H1 (cell line): Measurements from ENCODE around the gene DNAJB12. TPM values are rescaled to one million over a fixed set of nuclear protein-coding genes. Genes with fewer than 3 reads are reported as not detected.

ENCODE experiments used
- CTCF ChIA-PET: fragments of 300-600 bp; sonication (Branson Sonifier 250); formaldehyde crosslinking; loops from one replicate; lab custom pipeline; 2021; ENCODE audit not compliant: partially characterized antibody; lab: Charles Lee
- POLR2A ChIA-PET: fragments of 300-600 bp; sonication (Branson Sonifier 250); formaldehyde crosslinking; loops from one replicate; lab custom pipeline; 2021; ENCODE audit warnings: inconsistent platforms; ENCODE audit not compliant: partially characterized antibody; lab: Charles Lee
- DNase-seq, 2 experiments: peaks; one replicate each; pipeline versions ENCODE4 v3.0.0 to v3.0.0-alpha.2; 2010 to 2022; ENCODE audit warnings: low spot score in 2 of 2, low read depth in 1 of 2, mixed read lengths in 1 of 2
- FAIRE-seq: peaks from 2 replicates; lab custom pipeline; 2011; peaks lifted over from hg19 to GRCh38; lab: Jason Lieb, UNC
- H2AFZ ChIP-seq: 2 replicates; pipeline ENCODE4 v1.8.1; 2012; ENCODE audit warnings: low read length, inconsistent platforms
- H2AK5ac ChIP-seq: 2 replicates; pipeline ENCODE4 v1.6.1; 2013; ENCODE audit warnings: low read depth, low read length
- H2BK120ac ChIP-seq: replicated peaks from 2 replicates; pipeline ENCODE3; 2013; ENCODE audit warnings: low read depth, low read length, inconsistent platforms
- H2BK12ac ChIP-seq: 2 replicates; pipeline ENCODE4 v1.6.1; 2013; ENCODE audit warnings: low read depth, low read length
- H2BK15ac ChIP-seq: 2 replicates; pipeline ENCODE4 v1.6.1; 2013; ENCODE audit warnings: low read length
- H2BK20ac ChIP-seq: 2 replicates; pipeline ENCODE4 v1.6.1; 2013; ENCODE audit warnings: low read length
- H2BK5ac ChIP-seq: 2 replicates; pipeline ENCODE4 v1.6.1; 2013; ENCODE audit warnings: low read depth, low read length
- H3K14ac ChIP-seq: 2 replicates; pipeline ENCODE4 v1.6.1; 2013; ENCODE audit warnings: inconsistent platforms; ENCODE audit not compliant: insufficient read length
- H3K18ac ChIP-seq: 2 replicates; pipeline ENCODE4 v1.6.1; 2013; ENCODE audit warnings: low read length; ENCODE audit errors: extremely low read depth
- H3K23ac ChIP-seq: 2 replicates; pipeline ENCODE4 v1.6.1; 2013; ENCODE audit warnings: inconsistent platforms; ENCODE audit not compliant: insufficient read length
- H3K23me2 ChIP-seq: 2 replicates; pipeline ENCODE4 v1.6.1; 2013; ENCODE audit warnings: low read depth, low read length
- H3K27ac ChIP-seq: 2 replicates; pipeline ENCODE4 v1.6.1; 2011; ENCODE audit warnings: low read depth, low read length, inconsistent platforms
- H3K27me3 ChIP-seq, 4 experiments: replicated peaks in 1 of 4; 1 replicate in 1 of 4; 2 replicates in 3 of 4; pipeline versions ENCODE4 v1.6.1 to v1.8.1; 2011 to 2013; ENCODE audit warnings: low read length in 3 of 4, mild to moderate bottlenecking in 3 of 4, inconsistent platforms in 2 of 4, mixed read lengths in 2 of 4, moderate library complexity in 1 of 4; ENCODE audit not compliant: control insufficient read depth in 3 of 4, insufficient read depth in 3 of 4; ENCODE audit errors: extremely low read depth in 1 of 4
- H3K36me3 ChIP-seq, 4 experiments: 2 replicates each; pipeline versions ENCODE4 v1.6.1 to v1.8.1; 2011 to 2013; ENCODE audit warnings: mild to moderate bottlenecking in 4 of 4, low read length in 3 of 4, moderate library complexity in 2 of 4, control low read depth in 1 of 4, inconsistent platforms in 1 of 4; ENCODE audit not compliant: insufficient read depth in 4 of 4, control insufficient read depth in 2 of 4
- H3K4ac ChIP-seq: replicated peaks from 2 replicates; pipeline ENCODE3; 2013; ENCODE audit warnings: low read length, low read depth, mixed read lengths, inconsistent platforms; ENCODE audit not compliant: insufficient read length
- H3K4me1 ChIP-seq, 4 experiments: replicated peaks in 1 of 4; 1 replicate in 1 of 4; 2 replicates in 3 of 4; pipeline versions ENCODE4 v1.6.1 to v1.8.1; 2011 to 2013; ENCODE audit warnings: low read length in 3 of 4, inconsistent platforms in 2 of 4, mixed read lengths in 1 of 4; ENCODE audit not compliant: insufficient read depth in 4 of 4, control insufficient read depth in 3 of 4
- H3K4me2 ChIP-seq, 2 experiments: 2 replicates each; pipeline versions ENCODE4 v1.6.1 to v1.8.1; 2011 to 2013; ENCODE audit warnings: low read depth in 2 of 2, low read length in 2 of 2, control low read depth in 1 of 2, inconsistent platforms in 1 of 2, mild to moderate bottlenecking in 1 of 2; ENCODE audit not compliant: insufficient read depth in 1 of 2
- H3K4me3 ChIP-seq, 4 experiments: fragments of 200-600, 300-600 bp in 1 of 4; sonication (generic), shearing (Covaris generic), sonication (Bioruptor Twin) in 1 of 4; 2 replicates each; pipeline versions ENCODE4 v1.5.1 to v1.8.1; 2011 to 2016; ENCODE audit warnings: low read length in 4 of 4, low read depth in 3 of 4, control low read depth in 2 of 4, inconsistent platforms in 2 of 4, mild to moderate bottlenecking in 2 of 4, mixed read lengths in 1 of 4, moderate library complexity in 1 of 4; ENCODE audit not compliant: insufficient read depth in 2 of 4; ENCODE audit errors: extremely low read depth in 1 of 4
- H3K56ac ChIP-seq: replicated peaks from 2 replicates; pipeline ENCODE3; 2013; ENCODE audit warnings: low read depth, mild to moderate bottlenecking, mixed read lengths, low read length, inconsistent platforms; ENCODE audit not compliant: insufficient read length
- H3K79me1 ChIP-seq: 2 replicates; pipeline ENCODE4 v1.6.1; 2013; ENCODE audit warnings: low read depth, low read length, control low read depth
- H3K79me2 ChIP-seq, 2 experiments: 2 replicates each; pipeline versions ENCODE4 v1.6.1 to v1.8.1; 2012 to 2013; ENCODE audit warnings: low read length in 2 of 2, mild to moderate bottlenecking in 2 of 2, inconsistent platforms in 1 of 2; ENCODE audit not compliant: insufficient read depth in 2 of 2, control insufficient read depth in 1 of 2
- H3K9ac ChIP-seq, 4 experiments: replicated peaks in 1 of 4; 1 replicate in 1 of 4; 2 replicates in 3 of 4; pipeline versions ENCODE4 v1.6.1 to v1.8.1; 2011 to 2013; ENCODE audit warnings: low read depth in 3 of 4, low read length in 3 of 4, control low read depth in 2 of 4, mild to moderate bottlenecking in 2 of 4, moderate library complexity in 2 of 4, inconsistent platforms in 1 of 4; ENCODE audit errors: extremely low read depth in 1 of 4
- H3K9me3 ChIP-seq, 2 experiments: 2 replicates each; pipeline versions ENCODE4 v1.6.1 to v1.8.1; 2012 to 2013; ENCODE audit warnings: mild to moderate bottlenecking in 2 of 2, moderate library complexity in 2 of 2, control low read depth in 1 of 2, inconsistent platforms in 1 of 2, low read depth in 1 of 2, low read length in 1 of 2, mixed read lengths in 1 of 2; ENCODE audit not compliant: insufficient read depth in 2 of 2
- H4K20me1 ChIP-seq, 2 experiments: replicated peaks in 1 of 2; 2 replicates each; pipeline versions ENCODE3 to v1.8.1; 2011 to 2013; ENCODE audit warnings: inconsistent platforms in 2 of 2, low read length in 2 of 2, mild to moderate bottlenecking in 1 of 2; ENCODE audit not compliant: insufficient read depth in 2 of 2, control insufficient read depth in 1 of 2
- H4K5ac ChIP-seq: 2 replicates; pipeline ENCODE4 v1.6.1; 2013; ENCODE audit warnings: low read length, low read depth, mixed read lengths, inconsistent platforms; ENCODE audit not compliant: insufficient read length
- H4K8ac ChIP-seq: 2 replicates; pipeline ENCODE4 v1.8.0; 2013; ENCODE audit warnings: mild to moderate bottlenecking, moderate library complexity, low read length, inconsistent platforms; ENCODE audit not compliant: insufficient read depth; ENCODE audit errors: extremely low read depth
- H4K91ac ChIP-seq: replicated peaks from 2 replicates; pipeline ENCODE3; 2013; ENCODE audit warnings: low read length, mixed read lengths, inconsistent platforms; ENCODE audit not compliant: insufficient read length
- BACH1 ChIP-seq: IDR thresholded peaks from 2 replicates; pipeline ENCODE4 v1.6.1; 2012; ENCODE audit warnings: low read length, improper control_type of control experiment
- CHD1 ChIP-seq: IDR thresholded peaks from 2 replicates; pipeline ENCODE4 v1.6.1; 2012; ENCODE audit warnings: low read depth, low read length, improper control_type of control experiment
- CHD2 ChIP-seq: IDR thresholded peaks from 2 replicates; pipeline ENCODE4 v1.6.1; 2012; ENCODE audit warnings: low read length, improper control_type of control experiment
- CREB1 ChIP-seq: IDR thresholded peaks from 2 replicates; pipeline ENCODE4 v1.6.1; 2012; ENCODE audit warnings: inconsistent platforms
- EGR1 ChIP-seq: IDR thresholded peaks from 2 replicates; pipeline ENCODE4 v1.6.1; 2011; ENCODE audit warnings: low read depth, low read length, borderline replicate concordance
- EP300 ChIP-seq, 2 experiments: IDR thresholded peaks; 1 replicate in 1 of 2; 2 replicates in 1 of 2; pipeline ENCODE4 v1.6.1; 2011 to 2012; ENCODE audit warnings: low read depth in 2 of 2, low read length in 2 of 2, mild to moderate bottlenecking in 2 of 2, borderline replicate concordance in 1 of 2, inconsistent platforms in 1 of 2, moderate library complexity in 1 of 2
- FOSL1 ChIP-seq: IDR thresholded peaks from 2 replicates; pipeline ENCODE4 v1.6.1; 2011; ENCODE audit warnings: mild to moderate bottlenecking, low read depth, low read length, moderate library complexity; ENCODE audit not compliant: insufficient read depth
- JUN ChIP-seq: IDR thresholded peaks from 2 replicates; pipeline ENCODE4 v1.6.1; 2011; ENCODE audit warnings: low read depth, mild to moderate bottlenecking, improper control_type of control experiment, low read length
- KDM4A ChIP-seq: IDR thresholded peaks from one replicate; pipeline ENCODE4 v1.7.1; 2012; ENCODE audit warnings: low read depth, mild to moderate bottlenecking, moderate library complexity, low read length, inconsistent platforms; ENCODE audit not compliant: severe bottlenecking
- PHF8 ChIP-seq: fragments of 200-600 bp; sonication (generic); conservative IDR thresholded peaks from 2 replicates; pipeline ENCODE4 v1.7.1; 2012; ENCODE audit warnings: low read depth, mild to moderate bottlenecking, inconsistent platforms, low read length, moderate library complexity
- RNF2 ChIP-seq: fragments of 200-900, 300-1000 bp; sonication (generic); IDR thresholded peaks from 2 replicates; pipeline ENCODE4 v1.7.1; 2016; ENCODE audit warnings: borderline replicate concordance, low read depth, mild to moderate bottlenecking, antibody characterized with exemption, low read length; ENCODE audit not compliant: poor library complexity, severe bottlenecking; ENCODE audit errors: missing control alignments
- SP1 ChIP-seq: IDR thresholded peaks from 2 replicates; pipeline ENCODE4 v1.6.1; 2011; ENCODE audit warnings: low read depth, low read length
- TAF7 ChIP-seq: optimal IDR thresholded peaks from 2 replicates; pipeline ENCODE3; 2011; ENCODE audit warnings: low read depth, mild to moderate bottlenecking, inconsistent platforms, low read length, moderate library complexity, borderline replicate concordance
- WGBS, 2 experiments: shearing (Covaris generic) in 1 of 2; methylation state at CpG; one replicate each; pipeline versions ENCODE4 v1.1.6 to v1.1.7; 2013 to 2015; ENCODE audit warnings: low lambda C conversion rate in 2 of 2, mixed read lengths in 2 of 2, inconsistent platforms in 1 of 2, low coverage in 1 of 2, missing lambda C conversion rate in 1 of 2; ENCODE audit not compliant: insufficient replicate concordance in 2 of 2, insufficient coverage in 1 of 2, insufficient read length in 1 of 2; ENCODE audit errors: extremely low coverage in 1 of 2, missing lambda C conversion rate in 1 of 2; 5-methylcytosine and 5-hydroxymethylcytosine counted together
- polyA plus RNA-seq, 7 experiments: library from polyadenylated mRNA; depleted of rRNA in 3 of 7; stranded (reverse) in 5 of 7; unstranded in 2 of 7; fragments of >200 nt in 5 of 7; fragments of 200-250 nt in 2 of 7; gene quantifications; 1 replicate in 5 of 7; 2 replicates in 1 of 7; 4 replicates in 1 of 7; pipeline versions ENCODE4 v1.2.1 to v1.2.3, GENCODE V29; 2011 to 2013; ENCODE audit warnings: missing spikeins in 2 of 7, mixed read lengths in 2 of 7
- total RNA-seq: library from RNA; stranded (reverse); fragmentation: NEBNext Ultra II Directional; extraction: Animal tissue kit (Norgen Biotek cat#: 25700); gene quantifications from 2 replicates; pipeline ENCODE4 v1.2.1, GENCODE V29; 2021
- TF ChIP-seq, protein P1 (sequence below): IDR thresholded peaks from 2 replicates; pipeline ENCODE4 v1.6.1; 2011; ENCODE audit warnings: low read depth, mild to moderate bottlenecking, low read length; ENCODE audit not compliant: insufficient read depth

Gene DNAJB12
- total and polyA plus RNA-seq, 2 of the 8 experiments (the other 6 are each of a cell fraction or from before 2014, with no cell fraction given) = 10.8 to 20.5 TPM

- Histone ChIP-seq H3K27me3 (no peaks in the 10 kb centered on the region), H3K36me3 (no peaks in the 10 kb centered on the region), H4K20me1 (no peaks in the 10 kb centered on the region), H3K9ac (no peak overlapping the region), H4K5ac (no peak overlapping the region), H3K4me3 (no peak overlapping the region), H2AK5ac (peak overlapping the region; percentile 88; the same call in 1 of the 2 replicates), H2BK12ac (peak overlapping the region; percentile 95), H2BK5ac (peak overlapping the region; percentile 58; the same call in 1 of the 2 replicates), H3K79me1 (no peaks in the 10 kb centered on the region), H3K4ac (peak overlapping the region; percentile 61), H3K23ac (no peak overlapping the region), H3K4me1 (peaks cover 16 to 34% (median 26%) of the 10 kb centered on the region in 4 experiments), H3K14ac (no peak overlapping the region), H2AFZ (0 out of 2 replicates have a peak overlapping the region, but pooled peaks have one; percentile 26), H2BK20ac (peak overlapping the region; percentile 94), H3K27ac (no peak overlapping the region), H2BK15ac (peak overlapping the region; percentile 5; the same call in 1 of the 2 replicates), H3K79me2 (no peaks in the 10 kb centered on the region), H4K8ac (no peak overlapping the region), H2BK120ac (no peak overlapping the region), H4K91ac (peak overlapping the region; percentile 56), H3K18ac (peak overlapping the region; percentile 84), H3K23me2 (no peaks in the 10 kb centered on the region; the same call in 1 of the 2 replicates), H3K56ac (no peak overlapping the region), H3K9me3 (no peaks in the 10 kb centered on the region; a peak in 1 of 4 replicates), H3K4me2 (no peak overlapping the region; a peak in 1 of 4 replicates)
- FAIRE-seq (no peak), DNase-seq (no peak)
- WGBS, 2 experiments = 97% methylated on average over 3 of the region's 3 CpGs; no CpG with 5 or more reads in 1 of the 2 experiments
- ChIA-PET CTCF (interaction anchor here (0.6 to 4.2 kb wide), 17 partner anchors 9 to 366 kb away, joined by 3 to 33 read pairs (median 4); no protein-coding TSS in a partner anchor), POLR2A (interaction anchor here (0.7 to 39.2 kb wide), 15 partner anchors 8 to 106 kb away, joined by 3 to 895 read pairs (median 11); partner anchors contain the start of genes ANAPC16, ASCC1 and DDIT4)
- TF ChIP-seq KDM4A (no peak), FOSL1 (no peak), EP300 (IDR thresholded peaks at IDR 0.05; ENCODE audit: borderline replicate concordance in 1 of 2, low read depth in 2 of 2, low read length in 2 of 2) (no peak), PHF8 (no peak), BACH1 (no peak), CREB1 (no peak), SP1 (no peak), CHD1 (no peak), EGR1 (no peak), TAF7 (no peak), RNF2 (no peak), CHD2 (no peak), JUN (no peak)
- TF ChIP-seq, protein P1, sequence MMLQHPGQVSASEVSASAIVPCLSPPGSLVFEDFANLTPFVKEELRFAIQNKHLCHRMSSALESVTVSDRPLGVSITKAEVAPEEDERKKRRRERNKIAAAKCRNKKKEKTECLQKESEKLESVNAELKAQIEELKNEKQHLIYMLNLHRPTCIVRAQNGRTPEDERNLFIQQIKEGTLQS = no peak
Observed at GRCh38 chr10:72322030-72322279, 32.8 kb downstream of the DNAJB12 start.
